ENCODE results near the gene LIPG. TPM values are rescaled to one million over a fixed set of nuclear protein-coding genes. Genes with fewer than 3 reads are reported as not detected.
"Not testable (repeated sequence)": the region's sequence is repeated elsewhere in the genome, so short reads cannot be mapped to it uniquely, and the experiment has no call there.

LIPG gene
- polyA plus RNA-seq: not detected

DNA sequence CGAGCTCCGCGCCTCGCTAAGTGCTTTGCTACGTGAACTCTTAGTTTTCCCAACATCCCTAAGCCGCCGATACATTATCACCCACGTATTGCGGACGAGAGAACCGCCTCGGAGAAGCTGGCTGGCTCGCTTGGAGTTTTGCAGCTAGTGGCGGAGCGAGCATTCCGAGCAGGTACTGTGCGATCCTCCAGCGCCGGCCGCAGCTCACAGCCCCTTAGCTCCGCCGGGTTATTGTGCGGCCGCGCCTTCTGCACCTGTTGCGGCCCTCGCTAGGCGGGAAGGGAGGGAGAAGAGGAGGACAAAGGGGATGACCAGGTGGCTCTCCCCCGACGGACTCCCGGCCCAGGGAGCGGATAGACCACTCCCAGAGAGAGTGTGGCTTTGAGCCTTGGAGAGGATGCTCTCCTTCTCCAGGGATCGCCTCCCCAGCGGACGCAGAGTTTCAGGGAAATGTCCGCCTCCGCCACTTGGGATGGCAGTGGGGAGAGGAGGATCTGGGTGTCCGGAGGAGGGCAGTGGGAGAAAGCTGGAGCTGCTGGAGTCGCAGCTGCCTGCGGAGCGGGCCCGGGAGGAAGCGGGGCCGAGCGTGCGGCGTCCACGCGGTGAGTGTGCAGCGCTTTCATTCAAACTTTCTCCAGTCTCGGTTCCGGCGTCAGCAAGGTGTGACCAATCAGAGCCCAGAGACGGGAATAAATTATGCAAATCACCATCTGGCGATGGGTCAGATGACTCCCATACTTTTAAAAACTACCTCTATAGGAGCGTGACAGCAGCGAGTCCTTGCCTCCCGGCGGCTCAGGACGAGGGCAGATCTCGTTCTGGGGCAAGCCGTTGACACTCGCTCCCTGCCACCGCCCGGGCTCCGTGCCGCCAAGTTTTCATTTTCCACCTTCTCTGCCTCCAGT, at the start of gene LIPG:
TSS of gene LIPG (plus strand) at position 769 of the 905 bp plus-strand sequence. CDS start 252 bp downstream, outside the sequence.
- DNase-seq: peak; percentile 45 to 51 (median 48)
- Mint-ChIP-seq H3K4me1 (peaks cover 29 to 31% of the 10 kb centered on the region in 2 donors), H3K27ac (peak within 1 kb of the TSS in 1 of 6 donors; percentile 40), H3K9me3 (no peaks in the 10 kb centered on the region), H3K27me3 (ENCODE audit: low read depth in 3 of 3) (peaks cover 9 to 42% (median 24%) of the 10 kb centered on the region in 3 donors), H3K36me3 (no peaks in the 10 kb centered on the region), H3K4me3 (peak within 1 kb of the TSS; percentile 75 to 85 (median 82))

DNA sequence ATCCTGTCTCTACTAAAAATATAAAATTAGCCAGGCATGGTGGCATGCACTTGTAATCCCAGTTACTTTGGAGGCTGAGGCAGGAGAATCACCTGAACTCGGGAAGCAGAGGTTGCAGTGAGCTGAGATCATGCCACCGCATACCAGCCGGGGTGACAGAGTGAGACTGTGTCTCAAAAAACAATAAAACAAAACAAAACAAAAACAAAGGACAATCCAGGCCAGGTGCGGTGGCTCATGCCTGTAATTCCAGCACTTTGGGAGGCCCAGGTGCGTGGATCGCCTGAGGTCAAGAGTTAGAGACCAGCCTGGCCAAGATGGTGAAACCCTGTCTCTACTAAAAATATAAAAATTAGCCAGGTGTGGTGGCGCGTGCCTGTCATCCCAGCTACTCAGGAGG, 49.0 kb upstream of the LIPG start:
- not testable (repeated sequence) for H3K4me1 Mint-ChIP-seq; H3K27me3 Mint-ChIP-seq (ENCODE audit: low read depth in 3 of 3); H3K36me3 Mint-ChIP-seq; H3K27ac Mint-ChIP-seq; H3K9me3 Mint-ChIP-seq; H3K4me3 Mint-ChIP-seq; DNase-seq

DNA sequence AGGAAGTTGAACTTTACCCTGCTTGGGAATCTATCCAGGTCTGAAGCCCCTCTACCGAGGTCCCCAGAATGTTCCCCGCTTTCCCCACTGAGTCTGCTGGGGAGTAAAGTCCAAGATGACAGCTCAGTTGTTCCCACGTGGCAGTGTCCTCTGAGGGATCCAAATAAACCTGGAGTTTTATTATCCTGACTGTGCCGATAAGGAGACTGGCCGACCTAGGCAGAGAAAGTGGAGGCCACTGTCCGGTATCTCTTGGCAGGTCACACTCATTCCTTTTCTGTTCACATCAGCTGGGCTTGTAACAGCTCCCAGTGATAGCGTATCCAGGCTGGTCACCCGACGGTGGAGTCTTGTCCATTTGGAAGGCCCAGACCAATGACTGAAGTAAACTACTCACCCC, 47.3 kb upstream of the LIPG start:
- H3K9me3 Mint-ChIP-seq: no peaks in the 10 kb centered on the region
- H3K36me3 Mint-ChIP-seq: no peaks in the 10 kb centered on the region
- no peak for DNase-seq
- peaks cover 0 to 3% (median 0%) of the 10 kb centered on the region in 3 donors for H3K27me3 Mint-ChIP-seq (ENCODE audit: low read depth in 3 of 3)
- no peaks in the 10 kb centered on the region for H3K4me1 Mint-ChIP-seq
- no peak overlapping the region for H3K4me3 Mint-ChIP-seq
- no peak overlapping the region for H3K27ac Mint-ChIP-seq

DNA sequence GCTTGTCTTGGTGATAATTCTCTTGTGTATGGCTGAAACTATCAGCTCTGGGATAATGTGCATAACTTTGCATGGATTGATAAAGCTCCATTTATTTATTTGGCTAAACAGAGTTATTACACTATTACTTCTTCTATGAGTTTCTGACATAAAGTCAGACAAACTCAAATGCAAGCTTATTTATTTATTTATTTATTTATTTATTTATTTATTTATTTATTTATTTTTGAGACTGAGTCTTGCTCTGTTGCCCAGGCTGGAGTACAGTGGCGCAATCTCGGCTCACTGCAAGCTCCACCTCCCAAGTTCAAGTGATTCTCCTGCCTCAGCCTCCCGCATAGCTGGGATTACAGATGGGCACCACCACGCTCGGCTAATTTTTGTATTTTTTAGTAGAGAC, 46.9 kb upstream of the LIPG start:
- H3K4me1 Mint-ChIP-seq; H3K27me3 Mint-ChIP-seq (ENCODE audit: low read depth in 3 of 3); H3K36me3 Mint-ChIP-seq: not testable (repeated sequence)

DNA sequence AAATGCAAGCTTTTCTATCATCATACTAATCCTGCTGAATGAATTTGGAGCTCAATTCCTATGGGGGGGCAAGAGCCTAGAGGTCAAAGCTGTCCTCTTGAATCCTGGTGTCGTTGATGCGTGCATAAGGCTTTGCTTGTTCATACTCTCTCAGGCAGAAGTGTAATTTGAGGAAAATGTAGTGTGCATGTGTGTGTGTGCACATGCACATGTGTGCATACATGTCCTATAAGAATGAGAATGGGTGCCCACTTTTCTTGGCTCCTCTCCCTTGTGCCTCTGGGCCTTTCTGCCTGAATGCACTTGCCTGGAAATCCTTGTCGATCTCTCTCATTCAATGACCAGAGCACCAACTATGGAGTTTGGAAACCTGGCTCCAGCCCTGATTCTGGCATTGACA, 46.3 kb upstream of the LIPG start:
- no peak overlapping the region for H3K4me3 Mint-ChIP-seq
- no peaks in the 10 kb centered on the region for H3K36me3 Mint-ChIP-seq
- peaks cover 0 to 3% (median 0%) of the 10 kb centered on the region in 3 donors for H3K27me3 Mint-ChIP-seq (ENCODE audit: low read depth in 3 of 3)
- no peaks in the 10 kb centered on the region for H3K4me1 Mint-ChIP-seq
- no peak for DNase-seq
- H3K9me3 Mint-ChIP-seq: no peaks in the 10 kb centered on the region
- H3K27ac Mint-ChIP-seq: no peak overlapping the region

More for the DNA sequence above, 46.9 kb upstream of the LIPG start:
- not testable (repeated sequence) for H3K27ac Mint-ChIP-seq, H3K4me3 Mint-ChIP-seq, DNase-seq, H3K9me3 Mint-ChIP-seq

DNA sequence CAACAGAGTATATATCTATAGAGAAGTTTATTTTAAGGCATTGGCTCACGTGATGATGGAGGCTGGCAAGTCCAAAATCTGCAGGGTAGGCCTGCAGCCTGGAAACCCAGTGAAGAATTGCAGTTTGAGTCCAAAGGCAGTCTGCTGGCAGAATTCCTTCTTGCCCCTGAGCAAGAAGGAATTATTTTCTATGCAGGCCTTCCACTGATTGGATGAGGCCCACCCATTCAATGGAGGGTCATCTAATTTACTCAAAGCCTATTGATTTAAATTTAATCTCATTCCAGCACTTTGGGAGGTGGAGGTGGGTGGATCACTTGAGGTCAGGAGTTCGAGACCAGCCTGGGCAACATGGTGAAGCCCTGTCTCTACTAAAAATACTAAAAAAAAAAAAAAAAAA, 44.4 kb upstream of the LIPG start:
- H3K4me3 Mint-ChIP-seq: no peak overlapping the region
- no peak overlapping the region for H3K27ac Mint-ChIP-seq
- H3K4me1 Mint-ChIP-seq: no peaks in the 10 kb centered on the region
- no peak for DNase-seq
- no peaks in the 10 kb centered on the region for H3K9me3 Mint-ChIP-seq
- H3K36me3 Mint-ChIP-seq: no peaks in the 10 kb centered on the region
- peaks cover 0 to 3% (median 0%) of the 10 kb centered on the region in 3 donors for H3K27me3 Mint-ChIP-seq (ENCODE audit: low read depth in 3 of 3)

DNA sequence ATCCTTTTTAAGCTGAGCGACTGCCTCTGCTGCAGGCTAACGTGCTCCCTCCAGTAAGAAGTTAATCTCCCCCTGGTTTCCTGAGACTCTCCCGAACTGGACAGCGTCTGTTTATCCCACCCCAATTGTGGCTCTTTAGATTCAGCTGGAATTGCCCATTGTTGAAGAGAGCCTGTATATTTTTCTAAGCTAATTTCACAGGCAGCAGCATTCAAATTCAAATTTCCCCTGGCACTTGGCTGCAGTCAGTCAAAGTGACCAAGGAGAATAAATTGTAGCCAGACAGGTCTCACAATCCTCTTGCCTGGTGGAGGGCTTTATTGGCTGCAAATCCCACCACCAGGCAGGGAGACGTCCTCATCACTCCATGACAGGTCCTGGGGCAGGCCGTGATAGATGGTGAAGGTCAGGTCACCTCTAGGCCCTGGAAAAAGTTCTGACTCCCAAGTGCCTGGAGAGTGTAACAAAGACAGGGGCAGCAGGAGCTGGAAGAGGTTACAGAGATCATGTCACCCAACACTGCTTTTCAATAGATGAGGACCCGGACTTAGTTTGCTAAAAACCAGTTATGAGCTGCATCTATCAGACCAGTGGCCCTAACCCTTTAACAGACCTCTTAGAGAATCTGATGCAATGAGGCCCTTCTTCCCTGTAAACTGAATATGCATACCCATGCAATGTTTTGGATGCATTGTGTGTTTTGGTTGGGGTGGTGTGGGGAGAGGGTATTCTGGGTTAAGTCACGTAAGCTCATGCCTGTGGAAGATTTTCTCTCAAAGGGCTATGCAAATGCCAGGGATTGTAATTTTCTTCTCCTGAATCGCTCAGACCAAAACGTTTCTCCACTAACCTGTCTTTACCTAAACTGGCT, 42.5 kb upstream of the LIPG start:
- Mint-ChIP-seq H3K9me3 (no peaks in the 10 kb centered on the region), H3K4me1 (no peaks in the 10 kb centered on the region), H3K27me3 (ENCODE audit: low read depth in 3 of 3) (peaks cover 0 to 3% (median 0%) of the 10 kb centered on the region in 3 donors), H3K4me3 (no peak overlapping the region), H3K27ac (no peak overlapping the region), H3K36me3 (no peaks in the 10 kb centered on the region)
- no peak for DNase-seq

DNA sequence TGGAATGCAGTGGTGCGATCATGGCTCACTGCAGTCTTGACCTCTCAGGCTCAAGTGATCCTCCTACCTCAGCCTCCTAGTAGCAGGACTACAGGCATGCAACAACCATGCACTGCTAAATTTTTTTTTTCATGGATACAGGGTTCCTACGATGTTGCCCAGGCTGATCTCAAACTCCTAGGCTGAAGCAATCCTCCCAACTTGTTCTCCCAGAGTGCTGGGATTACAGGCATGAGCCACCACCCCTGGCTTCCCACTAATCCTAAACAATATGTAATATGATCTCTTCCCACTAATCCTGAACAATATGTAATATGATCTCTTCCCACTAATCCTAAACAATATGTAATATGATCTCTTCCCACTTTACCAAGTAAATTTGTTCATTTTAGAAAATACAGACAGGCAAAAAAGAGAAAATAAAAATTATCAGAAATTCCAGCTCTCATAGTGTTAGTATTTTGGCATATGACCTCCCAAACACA, 41.2 kb upstream of the LIPG start:
- H3K4me3 Mint-ChIP-seq: no peak overlapping the region
- peaks cover 0 to 3% (median 0%) of the 10 kb centered on the region in 3 donors for H3K27me3 Mint-ChIP-seq (ENCODE audit: low read depth in 3 of 3)
- no peaks in the 10 kb centered on the region for H3K36me3 Mint-ChIP-seq
- no peaks in the 10 kb centered on the region for H3K9me3 Mint-ChIP-seq
- DNase-seq: no peak
- no peaks in the 10 kb centered on the region for H3K4me1 Mint-ChIP-seq
- H3K27ac Mint-ChIP-seq: no peak overlapping the region

DNA sequence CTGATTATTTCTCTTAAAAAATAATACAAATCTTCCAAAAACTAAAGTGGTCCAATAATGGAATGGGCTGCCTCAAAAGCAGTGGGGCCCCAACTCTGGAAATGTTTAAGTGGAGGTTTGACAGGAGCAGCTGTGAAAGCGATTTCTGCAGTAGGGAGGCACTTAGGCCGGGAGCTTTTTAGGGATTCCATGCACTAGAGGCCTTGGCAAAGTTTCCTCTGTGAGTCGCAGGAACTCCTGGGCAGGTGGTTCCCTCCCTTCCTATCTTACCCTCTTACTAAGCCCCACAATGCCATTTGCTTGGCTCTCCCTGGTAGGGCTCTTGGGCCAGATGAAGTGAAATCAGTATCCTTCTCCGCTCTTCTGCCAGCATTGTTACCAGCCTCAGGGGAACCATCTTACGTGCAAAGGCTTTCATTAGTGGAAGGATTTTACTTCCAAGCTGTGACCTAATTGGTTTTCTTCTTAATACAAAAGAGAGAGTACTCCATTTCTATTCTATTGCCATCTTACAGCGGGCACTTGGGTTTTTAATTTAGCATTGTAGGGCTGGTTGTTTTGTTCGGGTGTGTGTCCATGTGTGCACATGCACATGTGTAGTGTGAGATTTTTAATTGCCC, 40.5 kb upstream of the LIPG start:
- no peak overlapping the region for H3K27ac Mint-ChIP-seq
- H3K9me3 Mint-ChIP-seq: no peaks in the 10 kb centered on the region
- no peak overlapping the region for H3K4me3 Mint-ChIP-seq
- no peaks in the 10 kb centered on the region for H3K36me3 Mint-ChIP-seq
- no peak for DNase-seq
- H3K4me1 Mint-ChIP-seq: no peaks in the 10 kb centered on the region
- peaks cover 0 to 3% (median 0%) of the 10 kb centered on the region in 3 donors for H3K27me3 Mint-ChIP-seq (ENCODE audit: low read depth in 3 of 3)

DNA sequence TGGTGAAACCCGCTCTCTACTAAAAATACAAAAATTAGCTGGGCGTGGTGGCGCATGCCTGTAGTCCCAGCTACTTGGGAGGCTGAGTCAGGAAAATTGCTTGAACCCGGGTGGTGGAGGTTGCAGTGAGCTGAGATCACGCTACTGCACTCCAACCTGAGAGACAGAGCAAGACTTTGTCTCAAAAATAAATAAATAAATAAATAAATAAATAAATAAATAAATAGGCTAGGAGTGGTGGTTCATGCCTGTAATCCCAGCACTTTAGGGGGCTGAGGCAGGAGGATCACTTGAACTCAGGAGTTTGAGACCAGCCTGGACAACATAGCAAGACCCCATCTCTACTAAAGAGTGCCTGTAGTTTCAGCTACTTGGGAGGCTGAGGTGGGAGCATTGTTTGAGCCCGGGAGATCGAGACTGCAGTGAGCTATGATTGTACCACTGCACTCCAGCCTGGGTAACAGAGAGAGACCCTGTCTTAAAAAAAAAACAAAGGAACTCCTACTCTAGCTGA, 38.2 kb upstream of the LIPG start:
- not testable (repeated sequence) for H3K9me3 Mint-ChIP-seq; H3K27me3 Mint-ChIP-seq (ENCODE audit: low read depth in 3 of 3); H3K4me1 Mint-ChIP-seq; H3K36me3 Mint-ChIP-seq; H3K4me3 Mint-ChIP-seq; DNase-seq; H3K27ac Mint-ChIP-seq

DNA sequence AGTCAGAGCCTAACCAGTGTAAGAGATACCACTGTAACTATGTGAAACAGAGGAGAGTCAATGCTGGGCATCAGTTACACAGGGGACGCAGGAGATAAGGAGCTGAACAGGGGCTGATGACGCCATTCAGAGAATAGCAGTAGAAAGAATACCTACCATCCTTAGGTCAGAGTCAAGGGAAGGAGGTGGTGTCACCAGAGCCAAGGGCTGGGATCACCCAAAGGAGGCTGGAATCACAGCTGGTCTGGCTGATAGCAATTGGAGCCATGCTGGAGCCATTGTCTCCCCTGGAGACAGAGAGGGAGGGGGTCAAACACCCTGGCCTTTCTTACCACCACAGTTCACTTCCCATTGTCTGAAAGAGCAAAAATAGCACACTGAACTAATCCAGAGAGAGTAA, 37.5 kb upstream of the LIPG start:
- Mint-ChIP-seq H3K36me3 (peaks cover 0 to 4% (median 0%) of the 10 kb centered on the region in 3 donors), H3K4me1 (no peaks in the 10 kb centered on the region), H3K4me3 (no peak overlapping the region), H3K27me3 (ENCODE audit: low read depth in 3 of 3) (peaks cover 0 to 4% (median 3%) of the 10 kb centered on the region in 3 donors), H3K9me3 (no peaks in the 10 kb centered on the region), H3K27ac (no peak overlapping the region)
- DNase-seq: no peak

DNA sequence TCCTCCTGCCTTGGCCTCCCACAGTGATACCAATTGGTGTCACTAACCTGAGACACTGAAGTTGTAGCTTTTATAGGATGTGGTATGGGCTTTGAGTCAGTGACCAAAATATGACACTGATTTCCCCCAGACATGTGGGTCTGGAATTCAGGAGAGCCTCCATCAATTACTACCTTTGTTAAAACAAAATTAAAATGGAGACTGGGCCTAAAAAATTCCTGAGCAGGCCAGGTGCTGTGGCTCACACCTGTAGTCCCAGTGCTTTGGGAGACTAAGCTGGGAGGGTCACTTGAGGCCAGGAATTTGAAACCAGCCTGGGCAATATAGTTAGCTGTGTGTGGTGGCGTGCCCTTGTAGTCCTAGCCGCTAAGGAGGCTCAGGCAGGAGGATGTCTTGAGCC, 36.9 kb upstream of the LIPG start:
- Mint-ChIP-seq H3K27me3 (ENCODE audit: low read depth in 3 of 3) (peaks cover 2 to 8% (median 4%) of the 10 kb centered on the region in 3 donors), H3K27ac (no peak overlapping the region), H3K4me1 (no peaks in the 10 kb centered on the region), H3K9me3 (no peaks in the 10 kb centered on the region), H3K4me3 (no peak overlapping the region), H3K36me3 (peaks cover 0 to 4% (median 0%) of the 10 kb centered on the region in 3 donors)
- DNase-seq: no peak

DNA sequence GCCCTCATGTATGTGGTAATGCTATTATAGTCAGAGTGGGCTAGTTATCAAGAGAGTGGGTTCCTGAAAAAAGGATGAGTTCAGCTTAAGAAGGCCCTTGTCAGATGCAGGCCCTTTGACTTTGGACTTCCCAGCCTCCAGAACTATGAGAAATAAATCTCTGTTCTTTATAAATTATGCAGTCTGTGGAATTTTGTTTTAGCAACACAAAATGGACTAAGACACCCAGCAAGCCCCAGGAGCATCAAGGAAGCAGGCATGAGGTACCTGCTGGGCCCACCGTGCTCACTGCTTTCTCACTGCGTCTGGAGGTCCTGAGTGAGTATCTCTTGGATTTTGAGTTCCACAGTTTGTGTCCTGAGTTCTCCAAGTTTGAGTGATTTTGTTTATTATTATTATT, 35.9 kb upstream of the LIPG start:
- Mint-ChIP-seq H3K27me3 (ENCODE audit: low read depth in 3 of 3) (peaks cover 2 to 11% (median 6%) of the 10 kb centered on the region in 3 donors), H3K36me3 (peaks cover 0 to 4% (median 0%) of the 10 kb centered on the region in 3 donors), H3K9me3 (no peaks in the 10 kb centered on the region), H3K4me1 (no peaks in the 10 kb centered on the region), H3K27ac (no peak overlapping the region), H3K4me3 (no peak overlapping the region)
- no peak for DNase-seq

Data from immature natural killer cell (primary cell).